ENCODE measurements around the gene PFAS. TPM values are rescaled to one million over a fixed set of nuclear protein-coding genes. Genes with fewer than 3 reads are reported as not detected.

Gene PFAS
- total and polyA plus RNA-seq, 11 donors: 6.1 to 23.8 (median 13.2) TPM

DNA sequence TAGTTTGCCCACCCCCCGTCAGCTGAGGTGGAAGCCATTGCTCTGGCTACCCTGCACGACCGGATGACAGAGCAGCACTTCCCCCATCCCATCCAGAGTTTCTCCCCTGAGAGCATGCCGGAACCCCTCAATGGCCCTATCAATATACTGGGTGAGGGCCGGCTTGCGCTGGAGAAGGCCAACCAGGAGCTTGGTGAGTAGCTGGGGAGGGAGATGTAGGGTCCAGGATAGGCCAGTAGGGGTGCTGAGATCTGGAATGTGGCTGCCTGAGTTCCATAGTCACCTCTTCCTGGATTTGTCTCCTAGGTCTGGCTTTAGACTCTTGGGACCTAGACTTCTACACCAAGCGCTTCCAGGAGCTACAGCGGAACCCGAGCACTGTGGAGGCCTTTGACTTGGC lies 6.4 kb downstream of the PFAS start:
- ATAC-seq: no peak
- H3K4me1 ChIP-seq: peaks cover 0 to 3% (median 0%) of the 10 kb centered on the region in 12 donors
- H3K27ac ChIP-seq: no peak overlapping the region
- H3K27me3 ChIP-seq: no peaks in the 10 kb centered on the region
- TF ChIP-seq POLR2A (IDR thresholded peaks at IDR 0.05): no peak
- TF ChIP-seq, protein P1, sequence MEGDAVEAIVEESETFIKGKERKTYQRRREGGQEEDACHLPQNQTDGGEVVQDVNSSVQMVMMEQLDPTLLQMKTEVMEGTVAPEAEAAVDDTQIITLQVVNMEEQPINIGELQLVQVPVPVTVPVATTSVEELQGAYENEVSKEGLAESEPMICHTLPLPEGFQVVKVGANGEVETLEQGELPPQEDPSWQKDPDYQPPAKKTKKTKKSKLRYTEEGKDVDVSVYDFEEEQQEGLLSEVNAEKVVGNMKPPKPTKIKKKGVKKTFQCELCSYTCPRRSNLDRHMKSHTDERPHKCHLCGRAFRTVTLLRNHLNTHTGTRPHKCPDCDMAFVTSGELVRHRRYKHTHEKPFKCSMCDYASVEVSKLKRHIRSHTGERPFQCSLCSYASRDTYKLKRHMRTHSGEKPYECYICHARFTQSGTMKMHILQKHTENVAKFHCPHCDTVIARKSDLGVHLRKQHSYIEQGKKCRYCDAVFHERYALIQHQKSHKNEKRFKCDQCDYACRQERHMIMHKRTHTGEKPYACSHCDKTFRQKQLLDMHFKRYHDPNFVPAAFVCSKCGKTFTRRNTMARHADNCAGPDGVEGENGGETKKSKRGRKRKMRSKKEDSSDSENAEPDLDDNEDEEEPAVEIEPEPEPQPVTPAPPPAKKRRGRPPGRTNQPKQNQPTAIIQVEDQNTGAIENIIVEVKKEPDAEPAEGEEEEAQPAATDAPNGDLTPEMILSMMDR (IDR thresholded peaks at IDR 0.05): no peak
- no peak for DNase-seq
- H3K36me3 ChIP-seq: peaks cover 0 to 63% (median 48%) of the 10 kb centered on the region in 9 donors
- no peaks in the 10 kb centered on the region for H3K9me3 ChIP-seq
- intact Hi-C loops (cut with DNase I): loop anchor here in 2 of 10 donors (1.0 to 2.0 kb wide), 2 partner anchors 43 to 45 kb away; no protein-coding TSS in a partner anchor
- no peak overlapping the region for H3K4me3 ChIP-seq
- WGBS, 4 donors: 94 to 96% (median 95%) methylated on average over 9 of the region's 9 CpGs

DNA sequence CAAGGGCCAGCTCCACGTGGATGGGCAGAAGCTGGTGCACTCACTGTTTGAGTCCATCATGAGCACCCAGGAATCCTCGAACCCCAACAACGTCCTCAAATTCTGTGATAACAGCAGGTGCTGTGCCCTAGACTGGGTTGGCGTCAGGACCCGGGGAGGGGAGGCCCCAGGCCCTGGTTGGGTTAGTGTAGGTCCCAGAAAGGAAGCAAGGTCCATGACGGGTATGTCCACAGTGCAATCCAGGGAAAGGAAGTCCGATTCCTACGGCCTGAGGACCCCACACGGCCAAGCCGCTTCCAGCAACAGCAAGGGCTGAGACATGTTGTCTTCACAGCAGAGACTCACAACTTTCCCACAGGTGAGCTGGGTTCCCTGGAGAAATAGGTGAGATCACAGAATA lies 7.2 kb downstream of the PFAS start:
- H3K36me3 ChIP-seq: peaks cover 0 to 71% (median 54%) of the 10 kb centered on the region in 9 donors
- ATAC-seq (no peak), DNase-seq (no peak)
- peaks cover 0 to 3% (median 0%) of the 10 kb centered on the region in 12 donors for H3K4me1 ChIP-seq
- H3K27me3 ChIP-seq: no peaks in the 10 kb centered on the region
- no peaks in the 10 kb centered on the region for H3K9me3 ChIP-seq
- H3K4me3 ChIP-seq: no peak overlapping the region
- 92 to 96% (median 95%) methylated on average over 10 of the region's 10 CpGs for WGBS, 4 donors
- no peak overlapping the region for H3K27ac ChIP-seq
- TF ChIP-seq, protein P1 (IDR thresholded peaks at IDR 0.05): no peak
- no peak for TF ChIP-seq POLR2A (IDR thresholded peaks at IDR 0.05)
- intact Hi-C loops (cut with DNase I): no loop called here

DNA sequence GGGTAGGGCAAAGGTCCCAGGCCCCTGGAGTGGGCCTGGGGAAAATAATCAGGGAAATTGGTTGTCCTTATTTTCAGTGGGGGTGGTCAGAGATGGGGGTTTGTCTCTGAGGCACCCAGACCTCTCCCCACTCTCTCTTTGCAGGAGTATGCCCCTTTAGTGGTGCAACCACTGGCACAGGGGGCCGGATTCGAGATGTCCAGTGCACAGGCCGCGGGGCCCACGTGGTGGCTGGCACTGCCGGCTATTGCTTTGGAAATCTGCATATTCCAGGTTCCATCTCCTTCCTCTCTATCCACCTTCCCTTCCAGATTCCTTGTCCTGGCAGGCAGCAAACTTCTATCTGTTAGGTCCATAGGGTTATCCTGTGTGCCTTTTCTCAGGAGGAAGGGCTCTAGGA lies 7.6 kb downstream of the PFAS start:
- intact Hi-C loops (cut with DNase I): no loop called here
- Histone ChIP-seq H3K4me3 (no peak overlapping the region), H3K27me3 (no peaks in the 10 kb centered on the region), H3K27ac (no peak overlapping the region), H3K36me3 (peaks cover 0 to 75% (median 58%) of the 10 kb centered on the region in 9 donors), H3K9me3 (no peaks in the 10 kb centered on the region), H3K4me1 (peaks cover 0 to 3% (median 0%) of the 10 kb centered on the region in 12 donors)
- no peak for TF ChIP-seq POLR2A (IDR thresholded peaks at IDR 0.05)
- TF ChIP-seq, protein P1 (IDR thresholded peaks at IDR 0.05): no peak
- ATAC-seq: no peak
- no peak for DNase-seq
- 97 to 100% (median 98%) methylated on average over 6 of the region's 6 CpGs for WGBS, 4 donors

DNA sequence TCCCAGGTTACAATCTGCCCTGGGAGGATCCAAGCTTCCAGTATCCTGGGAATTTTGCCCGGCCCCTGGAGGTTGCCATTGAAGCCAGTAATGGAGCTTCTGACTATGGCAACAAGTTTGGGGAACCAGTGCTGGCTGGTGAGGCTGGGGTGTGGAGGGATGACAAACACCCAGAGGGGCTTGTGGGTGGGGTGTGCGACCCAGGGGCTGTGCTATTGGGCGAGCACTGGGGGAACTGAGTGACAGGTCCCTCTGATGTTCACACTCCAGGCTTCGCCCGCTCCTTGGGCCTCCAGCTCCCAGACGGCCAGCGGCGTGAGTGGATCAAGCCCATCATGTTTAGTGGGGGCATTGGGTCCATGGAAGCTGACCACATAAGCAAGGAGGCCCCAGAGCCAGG lies 8.7 kb downstream of the PFAS start:
- Histone ChIP-seq H3K36me3 (peaks cover 0 to 86% (median 67%) of the 10 kb centered on the region in 9 donors), H3K4me1 (peaks cover 0 to 3% (median 0%) of the 10 kb centered on the region in 12 donors), H3K27ac (no peak overlapping the region), H3K4me3 (no peak overlapping the region), H3K9me3 (no peaks in the 10 kb centered on the region), H3K27me3 (no peaks in the 10 kb centered on the region)
- intact Hi-C loops (cut with DNase I): no loop called here
- WGBS, 4 donors: 92 to 97% (median 95%) methylated on average over 4 to 8 of the region's 8 CpGs
- no peak for ATAC-seq
- no peak for DNase-seq
- no peak for TF ChIP-seq POLR2A (IDR thresholded peaks at IDR 0.05)
- TF ChIP-seq, protein P1 (IDR thresholded peaks at IDR 0.05): no peak

Data from heart left ventricle (tissue), 16 donors.